GM19455 (cell line): ENCODE data around the gene CENPP.
"Not testable (repeated sequence)": the region's sequence is repeated elsewhere in the genome, so short reads cannot be mapped to it uniquely, and the experiment has no call there.

Experiments
- ATAC-seq: cut with Tn5 transposase; IDR thresholded peaks from one replicate; pipeline ENCODE4 v1.9.1; 2021; ENCODE audit not compliant: unreplicated experiment

The CENPP gene

GRCh38 chr9:92589923-92590322 lies 264.2 kb downstream of the CENPP start:
- no peak for ATAC-seq

- ATAC-seq: no peak
Observed at GRCh38 chr9:92590377-92590776, 264.6 kb downstream of the CENPP start.

- no peak for ATAC-seq
Observed at GRCh38 chr9:92592537-92592936, 266.8 kb downstream of the CENPP start.

GRCh38 chr9:92592946-92593861 lies 267.5 kb downstream of the CENPP start:
- ATAC-seq: no peak

GRCh38 chr9:92595075-92595474 lies 269.3 kb downstream of the CENPP start:
- ATAC-seq: not testable (repeated sequence)

GRCh38 chr9:92595930-92596329 lies 270.2 kb downstream of the CENPP start:
- ATAC-seq: no peak

GRCh38 chr9:92598382-92598781 lies 272.6 kb downstream of the CENPP start:
- ATAC-seq: no peak

- no peak for ATAC-seq
Observed at GRCh38 chr9:92599938-92600461, 274.2 kb downstream of the CENPP start.

GRCh38 chr9:92600462-92601261 lies 274.9 kb downstream of the CENPP start:
- ATAC-seq: no peak

- ATAC-seq: no peak
Observed at GRCh38 chr9:92601451-92601850, 275.7 kb downstream of the CENPP start.

- ATAC-seq: no peak
Observed at GRCh38 chr9:92602413-92602812, 276.7 kb downstream of the CENPP start.

GRCh38 chr9:92603100-92603499 lies 277.3 kb downstream of the CENPP start:
- ATAC-seq: no peak

- no peak for ATAC-seq
Observed at GRCh38 chr9:92603990-92604389, 278.2 kb downstream of the CENPP start.

- no peak for ATAC-seq
Observed at GRCh38 chr9:92605224-92605623, 279.5 kb downstream of the CENPP start.

GRCh38 chr9:92607088-92607487 lies 281.3 kb downstream of the CENPP start:
- no peak for ATAC-seq

- ATAC-seq: no peak
Observed at GRCh38 chr9:92607773-92608172, 282.0 kb downstream of the CENPP start.

- no peak for ATAC-seq
Observed at GRCh38 chr9:92608241-92608908, 282.6 kb downstream of the CENPP start.

- ATAC-seq: no peak
Observed at GRCh38 chr9:92608909-92609445, 283.2 kb downstream of the CENPP start.

GRCh38 chr9:92610470-92611420 lies 285.0 kb downstream of the CENPP start:
- no peak for ATAC-seq
